ENCODE data around the gene PKHD1. TPM values are rescaled to one million over a fixed set of nuclear protein-coding genes. Genes with fewer than 3 reads are reported as not detected.

Gene PKHD1
- total RNA-seq, 1 experiment from 2014 or later = 0.43 TPM

DNA sequence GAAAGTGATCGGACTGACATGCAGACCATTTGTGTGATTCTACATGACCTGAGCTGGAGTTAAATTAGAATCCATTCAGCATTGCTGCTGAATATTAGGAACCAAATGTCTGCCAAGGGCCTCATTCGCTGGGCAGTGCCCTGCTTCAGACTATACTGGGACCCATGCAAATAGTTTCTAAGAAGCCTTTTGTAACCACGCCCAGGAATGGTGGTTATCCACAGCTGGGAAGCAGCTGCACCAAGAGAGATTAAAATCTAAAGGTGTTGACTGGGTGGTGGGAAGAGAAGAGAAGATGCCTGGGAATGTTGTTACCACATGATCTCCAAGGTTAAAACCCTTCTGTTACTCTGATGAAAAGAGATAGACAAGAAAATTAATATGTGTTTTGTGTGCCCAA is 156.8 kb downstream of the PKHD1 start:
- TF ChIP-seq, protein P1, sequence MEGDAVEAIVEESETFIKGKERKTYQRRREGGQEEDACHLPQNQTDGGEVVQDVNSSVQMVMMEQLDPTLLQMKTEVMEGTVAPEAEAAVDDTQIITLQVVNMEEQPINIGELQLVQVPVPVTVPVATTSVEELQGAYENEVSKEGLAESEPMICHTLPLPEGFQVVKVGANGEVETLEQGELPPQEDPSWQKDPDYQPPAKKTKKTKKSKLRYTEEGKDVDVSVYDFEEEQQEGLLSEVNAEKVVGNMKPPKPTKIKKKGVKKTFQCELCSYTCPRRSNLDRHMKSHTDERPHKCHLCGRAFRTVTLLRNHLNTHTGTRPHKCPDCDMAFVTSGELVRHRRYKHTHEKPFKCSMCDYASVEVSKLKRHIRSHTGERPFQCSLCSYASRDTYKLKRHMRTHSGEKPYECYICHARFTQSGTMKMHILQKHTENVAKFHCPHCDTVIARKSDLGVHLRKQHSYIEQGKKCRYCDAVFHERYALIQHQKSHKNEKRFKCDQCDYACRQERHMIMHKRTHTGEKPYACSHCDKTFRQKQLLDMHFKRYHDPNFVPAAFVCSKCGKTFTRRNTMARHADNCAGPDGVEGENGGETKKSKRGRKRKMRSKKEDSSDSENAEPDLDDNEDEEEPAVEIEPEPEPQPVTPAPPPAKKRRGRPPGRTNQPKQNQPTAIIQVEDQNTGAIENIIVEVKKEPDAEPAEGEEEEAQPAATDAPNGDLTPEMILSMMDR (conservative IDR thresholded peaks at IDR 0.05; ENCODE audit: low read depth, low read length) = no peak
- TF ChIP-seq EZH2 (IDR thresholded peaks at IDR 0.05; ENCODE audit: borderline replicate concordance, low read depth, low read length, poor library complexity, severe bottlenecking) = no peak
- Histone ChIP-seq H3K4me3 (ENCODE audit: low read depth, low read length, poor library complexity, severe bottlenecking) (no peak overlapping the region), H3K27me3 (replicated peaks; ENCODE audit: insufficient read depth, low read depth, low read length, poor library complexity) (no peaks in the 10 kb centered on the region), H3K9me3 (ENCODE audit: low read depth, low read length, poor library complexity, severe bottlenecking) (no peaks in the 10 kb centered on the region), H3K36me3 (ENCODE audit: insufficient read depth, low read length, poor library complexity, severe bottlenecking) (no peaks in the 10 kb centered on the region), H3K27ac (ENCODE audit: low read depth, low read length, poor library complexity, severe bottlenecking) (no peak overlapping the region), H3K4me1 (ENCODE audit: insufficient read depth, low read length, poor library complexity, severe bottlenecking) (no peaks in the 10 kb centered on the region)
- POLR2A ChIA-PET (ENCODE audit: low non-redundant PET) = no interaction called here
- CTCF ChIA-PET = no interaction called here
- no TSS peak for BruUV-seq (replicated peaks)
- intact Hi-C loops (cut with micrococcal nuclease; ENCODE audit: unreplicated experiment) = no loop called here
- no peak for DNase-seq (ENCODE audit: low spot score)

DNA sequence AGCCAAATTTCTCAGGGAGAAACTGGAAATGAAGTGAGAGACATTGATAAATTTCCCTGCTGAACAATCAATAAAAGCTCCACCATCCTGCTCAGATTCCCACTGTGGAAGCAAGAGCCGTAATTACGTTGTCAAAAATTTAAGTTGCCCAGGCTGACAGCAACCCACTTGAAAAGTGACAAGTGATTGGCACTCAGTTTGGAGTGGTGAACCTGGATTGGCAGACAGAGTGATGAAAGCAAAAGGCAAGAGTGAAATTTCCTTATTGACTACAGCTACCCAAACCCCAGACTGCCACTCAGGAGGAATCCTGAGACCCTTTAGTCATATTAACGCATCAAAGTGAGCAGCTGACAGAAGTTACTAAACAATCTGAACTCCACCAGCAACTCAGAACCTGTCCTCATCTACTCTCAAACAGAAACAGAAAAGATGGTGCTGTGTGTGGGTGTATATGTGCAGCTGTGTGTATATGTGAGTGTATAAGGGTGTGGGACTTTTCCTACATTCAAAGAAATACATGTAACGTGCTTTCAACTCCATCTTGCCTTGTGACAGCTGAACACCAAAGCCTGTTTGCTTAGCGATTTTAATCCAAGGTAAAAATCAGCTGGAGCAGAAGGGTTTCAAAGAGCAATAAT is 157.4 kb downstream of the PKHD1 start:
- H3K4me1 ChIP-seq (ENCODE audit: insufficient read depth, low read length, poor library complexity, severe bottlenecking) = no peaks in the 10 kb centered on the region
- DNase-seq (ENCODE audit: low spot score) = no peak
- no peak overlapping the region for H3K27ac ChIP-seq (ENCODE audit: low read depth, low read length, poor library complexity, severe bottlenecking)
- POLR2A ChIA-PET (ENCODE audit: low non-redundant PET) = no interaction called here
- BruUV-seq (replicated peaks) = no TSS peak
- no peak overlapping the region for H3K4me3 ChIP-seq (ENCODE audit: low read depth, low read length, poor library complexity, severe bottlenecking)
- no peaks in the 10 kb centered on the region for H3K27me3 ChIP-seq (replicated peaks; ENCODE audit: insufficient read depth, low read depth, low read length, poor library complexity)
- no peaks in the 10 kb centered on the region for H3K9me3 ChIP-seq (ENCODE audit: low read depth, low read length, poor library complexity, severe bottlenecking)
- intact Hi-C loops (cut with micrococcal nuclease; ENCODE audit: unreplicated experiment) = no loop called here
- CTCF ChIA-PET = no interaction called here
- TF ChIP-seq, protein P1 (conservative IDR thresholded peaks at IDR 0.05; ENCODE audit: low read depth, low read length) = no peak
- TF ChIP-seq EZH2 (IDR thresholded peaks at IDR 0.05; ENCODE audit: borderline replicate concordance, low read depth, low read length, poor library complexity, severe bottlenecking) = no peak
- no peaks in the 10 kb centered on the region for H3K36me3 ChIP-seq (ENCODE audit: insufficient read depth, low read length, poor library complexity, severe bottlenecking)

DNA sequence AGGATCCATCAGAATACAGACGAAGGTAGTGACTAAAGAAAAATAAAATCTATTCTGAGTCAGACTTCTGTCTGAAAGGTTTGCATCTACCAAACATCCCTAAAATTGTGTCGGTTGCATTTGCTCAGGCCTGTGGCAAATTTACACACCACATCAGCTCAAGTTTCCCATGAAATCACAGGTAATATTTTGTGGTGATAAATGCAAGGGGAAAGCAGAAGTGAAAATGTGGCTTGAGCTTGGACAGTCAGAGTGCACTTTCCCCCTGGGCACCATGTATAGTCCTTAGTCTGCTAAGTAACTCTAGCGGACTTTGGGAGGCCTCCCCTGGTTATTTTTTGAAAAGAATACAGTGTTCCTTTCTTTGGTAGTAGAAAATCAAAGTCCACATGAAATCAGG is 159.1 kb downstream of the PKHD1 start:
- H3K36me3 ChIP-seq (ENCODE audit: insufficient read depth, low read length, poor library complexity, severe bottlenecking) = no peaks in the 10 kb centered on the region
- H3K27ac ChIP-seq (ENCODE audit: low read depth, low read length, poor library complexity, severe bottlenecking) = no peak overlapping the region
- H3K27me3 ChIP-seq (replicated peaks; ENCODE audit: insufficient read depth, low read depth, low read length, poor library complexity) = no peaks in the 10 kb centered on the region
- no peaks in the 10 kb centered on the region for H3K9me3 ChIP-seq (ENCODE audit: low read depth, low read length, poor library complexity, severe bottlenecking)
- CTCF ChIA-PET = no interaction called here
- POLR2A ChIA-PET (ENCODE audit: low non-redundant PET) = no interaction called here
- TF ChIP-seq, protein P1 (conservative IDR thresholded peaks at IDR 0.05; ENCODE audit: low read depth, low read length) = no peak
- no peak for TF ChIP-seq EZH2 (IDR thresholded peaks at IDR 0.05; ENCODE audit: borderline replicate concordance, low read depth, low read length, poor library complexity, severe bottlenecking)
- no peak overlapping the region for H3K4me3 ChIP-seq (ENCODE audit: low read depth, low read length, poor library complexity, severe bottlenecking)
- intact Hi-C loops (cut with micrococcal nuclease; ENCODE audit: unreplicated experiment) = no loop called here
- H3K4me1 ChIP-seq (ENCODE audit: insufficient read depth, low read length, poor library complexity, severe bottlenecking) = no peaks in the 10 kb centered on the region
- DNase-seq (ENCODE audit: low spot score) = no peak
- no TSS peak for BruUV-seq (replicated peaks)
